ENCODE measurements around the gene YBX2.

Gene YBX2

DNA sequence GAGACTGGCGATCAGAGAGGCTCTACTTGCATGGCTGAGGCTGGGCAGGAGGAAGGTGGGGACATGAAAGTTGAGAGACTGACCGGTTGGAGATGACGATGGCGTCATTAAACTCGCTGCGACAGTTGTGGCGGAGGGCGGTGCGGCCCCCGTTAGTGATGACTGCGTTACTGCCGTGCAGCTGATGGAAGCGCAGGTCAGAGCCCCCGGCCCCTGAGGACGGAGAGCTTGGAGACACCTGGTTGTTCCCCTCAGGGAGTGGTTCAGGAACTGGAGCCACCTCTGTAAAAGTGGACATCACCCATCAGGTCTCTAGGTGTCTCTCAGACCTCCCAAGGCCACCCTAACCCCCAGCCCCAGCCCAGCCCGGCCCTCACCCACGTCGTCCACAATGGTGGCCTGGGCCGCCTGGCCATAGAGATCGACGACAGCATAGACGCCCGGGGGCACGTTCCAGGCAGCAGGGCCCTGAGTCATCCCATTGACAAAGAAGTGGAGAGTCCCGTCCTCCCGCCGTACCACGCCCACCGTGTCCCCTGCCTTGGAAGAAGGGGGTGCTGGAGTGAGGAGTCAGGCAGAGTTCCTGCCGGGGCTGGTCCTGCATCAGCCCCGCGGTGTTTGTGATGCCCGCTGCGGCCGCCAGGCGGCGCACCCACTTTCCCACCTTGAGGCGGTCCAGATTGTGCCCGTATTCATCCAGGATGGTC, 29.4 kb upstream of the YBX2 start:
- DNase-seq (ENCODE audit: low read depth in 2 of 2, low spot score in 1 of 2) = peak in 1 of 2 donors; percentile 41

DNA sequence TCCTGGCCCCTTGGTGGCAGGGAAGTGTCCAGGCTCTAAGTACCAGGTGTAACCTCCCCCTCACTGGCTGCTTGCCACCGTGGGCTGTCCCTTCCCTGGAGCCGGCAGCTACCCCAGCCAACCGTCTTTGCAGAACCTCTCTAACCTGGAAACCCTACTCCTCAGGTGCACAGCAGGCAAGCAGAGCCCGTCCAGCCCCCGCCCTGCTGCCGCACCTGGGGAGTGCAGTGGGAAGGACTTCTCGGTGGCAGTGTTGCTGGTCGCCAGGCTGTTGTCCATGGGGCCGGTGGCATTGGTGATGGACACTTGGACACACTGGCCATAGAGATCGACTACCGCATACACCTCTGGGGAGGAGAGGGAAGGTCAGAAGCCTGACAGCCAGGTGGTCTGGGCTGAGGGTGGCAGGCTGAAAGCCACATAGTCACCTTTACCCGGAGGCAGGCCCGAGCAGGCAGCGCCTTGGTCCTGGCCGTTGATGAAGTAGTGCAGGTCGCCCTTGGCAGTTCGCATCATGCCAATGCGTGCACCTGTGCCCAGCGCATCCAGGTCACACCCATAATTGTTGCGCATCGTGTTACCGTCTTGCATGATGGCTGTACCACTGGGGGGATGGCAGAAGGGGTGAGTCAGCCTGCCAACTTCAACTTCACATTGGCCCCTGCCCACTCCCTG, 28.2 kb upstream of the YBX2 start:
- DNase-seq (ENCODE audit: low read depth in 2 of 2, low spot score in 1 of 2) = no peak

DNA sequence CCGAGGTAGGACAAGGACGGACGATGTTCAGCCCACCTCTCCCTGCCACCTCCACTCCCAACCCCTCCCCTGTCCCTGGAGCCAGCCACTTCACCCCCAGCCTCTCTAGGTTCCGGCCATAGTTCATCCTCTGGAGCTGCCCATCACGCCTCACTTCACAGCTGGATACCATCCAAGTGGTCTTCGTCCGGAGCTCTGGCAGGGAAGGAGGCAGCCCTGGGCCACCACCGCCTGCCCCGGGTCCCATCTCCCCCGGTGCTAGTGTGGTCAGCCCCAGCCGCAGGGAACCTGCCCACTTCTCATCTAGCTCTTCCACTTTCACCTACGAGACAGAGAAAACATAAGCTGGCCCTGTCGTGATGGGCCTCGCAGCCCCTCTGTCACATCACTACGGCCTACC, 27.0 kb upstream of the YBX2 start:
- no peak for DNase-seq (ENCODE audit: low read depth in 2 of 2, low spot score in 1 of 2)

DNA sequence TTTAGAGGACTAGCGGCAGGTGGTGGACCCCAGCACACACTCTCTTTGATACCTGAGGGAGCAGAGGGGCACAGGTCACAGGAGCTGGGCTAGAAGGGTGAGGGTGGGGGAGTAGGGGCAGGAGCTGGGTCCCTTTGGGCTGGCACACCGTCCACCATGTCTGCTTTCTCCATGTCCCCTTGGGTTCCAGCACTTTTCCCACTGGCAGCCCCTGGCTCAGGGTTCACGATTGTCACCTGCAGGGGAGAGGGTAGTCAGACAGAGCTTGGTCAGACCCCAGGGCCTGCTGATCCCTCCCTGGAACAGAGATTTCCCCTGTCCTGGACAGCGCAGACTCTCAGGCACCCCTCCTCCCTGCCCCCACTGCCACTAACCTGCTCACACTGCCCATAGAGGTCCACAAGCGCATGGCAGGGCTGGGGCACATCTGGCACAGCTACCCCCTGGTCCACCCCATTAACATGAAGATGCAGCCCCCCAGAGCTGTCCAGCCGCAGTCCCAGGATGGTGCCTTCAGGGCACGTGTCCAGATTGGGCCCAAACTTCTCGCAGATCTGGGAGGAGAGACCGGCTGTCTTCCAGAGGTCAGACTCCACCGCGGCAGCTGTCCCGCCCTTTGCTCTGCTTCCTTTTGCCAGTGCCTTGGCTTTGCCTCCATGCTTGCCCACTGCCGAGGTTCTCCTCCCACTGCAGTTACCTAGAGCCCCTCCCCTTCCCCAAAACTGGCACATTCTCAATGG, 23.9 kb upstream of the YBX2 start:
- DNase-seq (ENCODE audit: low read depth in 2 of 2, low spot score in 1 of 2) = no peak

DNA sequence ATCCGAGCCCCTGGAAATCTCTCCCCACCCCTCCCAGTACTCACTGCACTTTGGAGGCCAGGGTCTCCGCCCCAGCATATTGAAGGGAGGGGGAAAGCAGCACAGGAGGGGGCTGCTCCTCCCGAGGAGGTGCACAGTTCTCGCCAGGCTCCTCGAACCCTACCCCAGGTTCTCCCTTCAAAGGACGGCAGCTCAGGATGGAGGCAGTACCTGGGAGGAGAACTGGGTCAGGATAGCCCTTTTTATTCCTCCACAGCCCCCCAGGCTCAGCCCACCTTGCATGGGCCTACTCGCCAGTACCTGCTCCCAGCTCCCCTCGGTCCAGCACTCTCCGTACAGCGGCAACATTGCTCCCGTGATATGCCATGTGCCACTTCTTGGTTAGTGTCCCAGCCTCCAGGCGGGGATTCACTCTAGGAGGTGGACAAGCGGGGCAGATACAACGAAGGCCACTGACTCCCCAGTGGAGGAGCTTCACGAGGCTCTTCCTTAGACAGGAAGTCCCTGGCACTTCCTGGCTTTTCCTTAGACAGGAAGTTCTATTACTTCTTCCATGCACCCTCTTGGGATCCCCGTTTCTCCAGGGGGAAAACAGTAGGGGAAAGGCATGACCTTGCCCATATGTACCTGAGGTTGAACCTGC, 22.8 kb upstream of the YBX2 start:
- DNase-seq (ENCODE audit: low read depth in 2 of 2, low spot score in 1 of 2) = no peak

DNA sequence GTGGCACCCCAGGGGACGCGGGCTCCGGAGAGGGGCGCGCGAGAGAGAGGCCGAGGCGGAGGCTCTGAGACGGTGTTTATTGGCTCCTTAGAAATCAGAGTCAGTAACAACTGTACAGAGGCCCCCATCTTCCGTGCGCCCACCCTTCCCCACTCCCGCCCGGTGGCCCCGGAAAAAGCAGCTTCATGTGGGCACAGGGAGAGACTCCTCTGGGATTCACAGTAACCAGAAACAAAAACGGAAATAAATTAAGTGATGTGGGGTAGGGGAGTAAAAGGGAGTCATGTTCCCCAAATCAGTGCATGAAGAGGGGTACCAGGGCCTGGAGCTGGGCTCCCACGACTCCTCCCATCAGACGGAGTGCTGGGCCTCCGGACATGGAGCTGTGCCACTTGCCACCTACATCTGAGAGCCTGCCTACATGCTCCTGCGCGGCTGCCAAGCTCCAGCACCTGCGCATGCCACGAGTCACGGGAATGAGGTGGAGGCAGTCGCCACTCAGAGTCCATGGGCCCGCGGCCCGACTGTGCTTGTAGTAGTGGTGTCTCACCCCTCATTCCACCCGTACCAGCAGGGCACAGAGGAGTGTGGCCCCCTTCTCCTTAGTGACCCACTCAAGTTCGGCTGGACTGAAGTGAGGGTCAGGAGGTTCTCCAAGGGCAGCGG, 21.3 kb upstream of the YBX2 start:
- no peak for DNase-seq (ENCODE audit: low read depth in 2 of 2, low spot score in 1 of 2)

DNA sequence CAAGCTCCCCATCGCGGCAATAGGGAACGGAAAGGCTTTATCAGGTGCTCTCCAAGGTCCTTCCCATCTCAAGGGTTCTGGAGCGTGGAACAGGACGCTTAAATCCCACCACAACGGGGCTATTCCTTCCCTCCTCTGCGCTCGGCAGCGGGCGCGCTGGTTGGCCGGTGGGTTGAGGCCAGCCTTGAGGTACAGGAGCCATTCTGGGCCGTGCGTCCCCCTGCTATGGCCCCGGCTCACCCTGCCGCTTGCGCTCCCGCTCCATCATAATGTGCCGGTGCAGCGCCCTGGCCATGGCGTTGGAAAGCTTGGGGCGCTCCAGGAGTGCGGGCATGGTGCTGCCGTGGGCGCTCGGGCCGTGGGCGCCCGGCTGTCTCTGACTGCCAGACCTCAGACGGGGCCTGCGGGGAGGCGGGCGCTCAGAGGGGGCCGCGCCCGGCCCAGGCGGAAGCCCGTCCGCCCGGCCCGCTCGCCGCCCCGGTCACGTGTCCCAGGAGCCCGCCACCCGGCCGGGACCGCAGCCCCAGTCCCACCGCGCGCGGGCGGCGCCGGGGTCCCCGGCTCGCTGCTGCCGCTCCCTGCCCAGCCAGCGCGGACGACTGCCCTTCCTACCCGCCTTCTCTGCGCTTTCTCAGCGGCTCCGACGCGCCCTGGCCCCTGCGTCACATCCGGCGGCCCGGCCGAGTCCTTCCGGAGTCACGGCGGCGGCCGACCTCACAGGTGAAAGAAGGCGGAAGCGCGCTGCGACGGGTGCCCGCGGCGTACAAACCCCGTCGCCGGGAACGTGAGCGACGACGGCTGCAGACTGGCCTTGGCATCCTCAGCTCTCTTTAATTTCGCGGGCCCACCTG, 20.5 kb upstream of the YBX2 start, which contains the start of gene GPS2:
Gene GPS2 (minus strand): TSS at position 642 of the 851 bp plus-strand sequence. CDS start 308 bp downstream, at position 334.
- peak; percentile 83 to 90 for DNase-seq (ENCODE audit: low read depth in 2 of 2, low spot score in 1 of 2)

DNA sequence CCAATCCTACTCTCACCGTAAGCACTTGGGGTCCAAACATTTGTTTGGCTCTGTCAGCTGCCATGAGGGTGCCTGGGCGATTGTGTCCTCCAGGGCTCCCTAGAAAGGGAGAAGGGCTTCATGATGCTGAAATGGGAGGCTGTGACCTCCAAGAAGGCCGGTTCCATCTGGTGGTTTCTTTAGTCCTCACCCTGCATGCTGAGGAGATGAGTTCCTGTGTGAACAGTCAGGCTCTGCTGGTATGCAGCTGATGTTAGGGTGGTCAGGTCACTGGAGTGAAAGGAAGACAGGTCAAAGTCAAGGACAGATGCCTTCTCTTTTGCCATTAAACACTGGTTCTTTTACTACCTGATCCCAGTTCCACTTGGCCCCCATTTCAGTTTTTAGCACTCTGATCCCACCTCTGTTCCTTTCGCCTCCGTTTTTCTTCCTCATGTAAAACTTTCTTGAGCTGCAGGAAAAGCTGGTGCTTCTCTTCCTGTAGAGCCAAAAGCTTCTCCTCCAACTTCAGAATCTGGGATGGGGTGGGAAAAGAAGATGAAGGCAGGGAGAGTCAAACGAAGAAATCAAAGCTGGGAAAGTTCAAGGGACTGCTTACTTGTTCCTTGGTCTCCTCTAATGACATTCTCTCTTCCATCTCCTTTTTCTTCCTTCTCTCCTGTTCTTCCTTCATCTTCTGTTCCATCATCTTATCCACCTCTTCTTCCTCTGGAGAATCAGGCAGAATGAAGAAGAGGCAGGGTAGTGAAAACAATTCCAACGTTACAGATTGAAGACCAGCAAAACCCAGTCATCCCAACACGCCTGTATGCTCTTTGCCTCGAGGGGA, 19.7 kb upstream of the YBX2 start:
- DNase-seq (ENCODE audit: low read depth in 2 of 2, low spot score in 1 of 2) = no peak

DNA sequence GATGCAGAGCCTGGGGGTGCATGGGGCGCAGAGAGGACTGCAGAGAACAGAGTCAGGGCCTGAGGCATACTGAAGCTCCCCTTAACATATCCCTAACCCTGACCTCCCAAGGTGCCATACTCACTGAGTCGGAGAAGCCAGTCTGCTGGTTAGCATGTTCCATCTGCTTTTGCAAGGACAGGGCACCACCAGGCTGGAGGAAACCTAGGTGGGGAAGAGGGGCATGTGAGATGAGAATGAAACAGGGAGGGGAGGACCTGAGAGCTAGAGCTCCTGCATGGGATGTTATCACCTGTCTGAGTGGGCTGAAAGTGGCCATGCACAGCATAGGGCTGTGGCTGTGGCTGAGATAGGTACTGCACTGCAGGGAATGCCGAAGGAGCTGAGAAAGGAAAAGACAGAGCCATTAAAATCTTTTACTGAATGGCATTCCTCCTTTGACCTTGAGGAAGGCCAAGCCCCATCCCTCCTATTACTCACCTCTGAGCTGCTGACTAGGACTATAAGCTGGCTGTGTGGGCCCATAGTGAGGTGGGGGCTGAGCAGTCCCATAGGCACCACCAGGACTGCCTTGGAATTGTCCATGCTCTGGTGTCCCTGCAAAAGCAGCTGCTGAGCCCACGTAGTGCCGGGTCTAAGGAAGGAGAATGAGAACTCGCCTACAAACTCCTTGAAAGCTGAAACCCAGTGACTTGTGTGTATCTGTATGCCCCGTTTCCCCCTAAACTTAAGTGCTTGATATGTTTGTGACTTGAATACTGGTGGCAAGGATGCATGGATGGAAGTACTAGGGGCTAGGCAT, 18.9 kb upstream of the YBX2 start:
- DNase-seq (ENCODE audit: low read depth in 2 of 2, low spot score in 1 of 2) = no peak

DNA sequence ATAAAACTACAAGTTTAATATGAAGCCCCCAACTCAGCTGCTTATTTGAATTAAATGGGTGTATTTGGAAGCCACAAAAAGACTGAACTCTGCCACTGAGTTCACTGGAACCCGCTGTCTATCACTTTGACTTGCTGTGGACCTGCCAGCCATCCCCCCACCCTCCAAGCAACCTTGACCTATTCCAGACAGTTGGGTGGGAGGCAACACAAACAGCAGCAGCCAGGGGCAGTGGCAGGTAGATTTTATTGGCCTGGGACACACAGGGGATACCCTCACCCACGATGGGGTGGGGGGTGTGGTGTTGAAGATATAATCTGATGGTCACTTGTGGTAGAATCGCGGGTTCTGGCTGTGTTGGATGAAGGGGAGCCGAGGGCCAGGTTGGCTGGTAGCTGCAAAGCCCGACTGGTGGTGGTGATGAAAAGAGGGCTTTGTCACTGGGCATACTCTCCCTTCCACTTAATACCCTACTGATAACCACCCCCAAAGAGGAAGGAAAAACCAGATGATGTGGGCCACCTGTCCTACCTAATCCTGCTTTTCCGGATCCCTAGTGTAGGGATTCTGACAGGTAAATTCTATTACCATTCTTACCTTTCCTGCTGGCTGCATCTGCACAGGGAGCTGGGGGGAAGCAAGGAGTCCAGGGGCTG, 18.1 kb upstream of the YBX2 start:
- no peak for DNase-seq (ENCODE audit: low read depth in 2 of 2, low spot score in 1 of 2)

- no peak for DNase-seq (ENCODE audit: low read depth in 2 of 2, low spot score in 1 of 2)
Observed at GRCh38 chr17:7311110-7311705, 16.8 kb upstream of the YBX2 start.

DNA sequence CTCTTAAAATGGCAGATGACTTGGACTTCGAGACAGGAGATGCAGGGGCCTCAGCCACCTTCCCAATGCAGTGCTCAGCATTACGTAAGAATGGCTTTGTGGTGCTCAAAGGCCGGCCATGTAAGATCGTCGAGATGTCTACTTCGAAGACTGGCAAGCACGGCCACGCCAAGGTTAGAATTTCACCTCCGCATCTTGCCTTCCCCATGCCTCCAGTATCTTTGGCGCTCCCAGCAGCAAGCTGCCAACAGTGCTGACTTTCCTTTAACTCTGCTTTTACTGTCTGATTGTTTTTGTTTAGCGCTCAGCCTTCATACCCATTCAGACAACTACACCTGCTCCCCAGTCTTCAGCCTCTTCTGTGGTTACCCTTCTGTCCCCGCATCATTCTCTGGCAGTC, 15.2 kb upstream of the YBX2 start:
- no peak for DNase-seq (ENCODE audit: low read depth in 2 of 2, low spot score in 1 of 2)

- DNase-seq (ENCODE audit: low read depth in 2 of 2, low spot score in 1 of 2) = peak; percentile 67 to 75
Observed at GRCh38 chr17:7308625-7309433, 14.4 kb upstream of the YBX2 start.

DNA sequence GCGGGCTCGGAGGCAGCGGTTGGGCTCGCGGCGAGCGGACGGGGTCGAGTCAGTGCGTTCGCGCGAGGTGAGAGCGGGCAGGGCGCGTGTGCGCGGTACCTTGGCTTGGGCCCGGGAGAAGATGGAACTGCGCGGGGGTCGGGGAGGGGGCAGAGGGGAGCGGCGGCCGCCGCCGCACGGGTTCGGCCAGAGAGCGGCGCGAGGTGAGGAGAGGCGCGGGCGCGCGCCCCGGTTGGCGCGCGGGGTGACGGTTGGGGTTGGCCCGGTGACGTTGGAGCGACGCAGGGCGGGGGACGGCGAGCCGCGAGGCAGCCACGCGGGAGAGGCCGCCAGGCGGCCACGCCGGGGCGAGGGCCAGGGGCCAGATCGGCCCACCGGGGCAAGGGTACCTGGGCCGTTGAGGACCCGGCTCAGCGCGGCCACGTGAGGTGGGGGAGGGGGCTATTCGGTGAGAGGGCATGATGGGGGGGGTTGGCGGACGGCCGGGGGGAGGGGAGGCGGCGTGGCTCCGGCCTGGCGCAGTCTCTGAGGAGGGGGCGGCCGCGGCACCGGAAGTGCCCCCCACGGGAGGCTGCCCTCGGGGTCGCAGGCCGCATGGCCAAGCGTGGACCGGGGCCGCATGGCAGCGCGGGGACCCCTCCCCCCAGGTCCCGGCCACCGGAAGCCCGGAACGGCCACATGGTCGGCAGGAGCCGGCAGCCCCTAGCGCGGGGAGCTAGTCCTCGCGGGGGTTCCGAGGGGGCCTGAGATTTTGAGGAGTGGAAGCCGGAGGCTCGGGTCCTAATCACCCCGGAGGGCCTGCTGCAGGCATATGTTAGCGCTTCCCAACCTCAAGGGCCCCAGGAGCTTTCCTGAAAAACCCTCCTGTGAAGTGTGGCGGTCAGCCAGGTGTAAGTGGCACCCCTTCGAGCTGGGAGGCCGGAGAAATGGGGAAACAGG, 13.5 kb upstream of the YBX2 start:
- no peak for DNase-seq (ENCODE audit: low read depth in 2 of 2, low spot score in 1 of 2)

DNA sequence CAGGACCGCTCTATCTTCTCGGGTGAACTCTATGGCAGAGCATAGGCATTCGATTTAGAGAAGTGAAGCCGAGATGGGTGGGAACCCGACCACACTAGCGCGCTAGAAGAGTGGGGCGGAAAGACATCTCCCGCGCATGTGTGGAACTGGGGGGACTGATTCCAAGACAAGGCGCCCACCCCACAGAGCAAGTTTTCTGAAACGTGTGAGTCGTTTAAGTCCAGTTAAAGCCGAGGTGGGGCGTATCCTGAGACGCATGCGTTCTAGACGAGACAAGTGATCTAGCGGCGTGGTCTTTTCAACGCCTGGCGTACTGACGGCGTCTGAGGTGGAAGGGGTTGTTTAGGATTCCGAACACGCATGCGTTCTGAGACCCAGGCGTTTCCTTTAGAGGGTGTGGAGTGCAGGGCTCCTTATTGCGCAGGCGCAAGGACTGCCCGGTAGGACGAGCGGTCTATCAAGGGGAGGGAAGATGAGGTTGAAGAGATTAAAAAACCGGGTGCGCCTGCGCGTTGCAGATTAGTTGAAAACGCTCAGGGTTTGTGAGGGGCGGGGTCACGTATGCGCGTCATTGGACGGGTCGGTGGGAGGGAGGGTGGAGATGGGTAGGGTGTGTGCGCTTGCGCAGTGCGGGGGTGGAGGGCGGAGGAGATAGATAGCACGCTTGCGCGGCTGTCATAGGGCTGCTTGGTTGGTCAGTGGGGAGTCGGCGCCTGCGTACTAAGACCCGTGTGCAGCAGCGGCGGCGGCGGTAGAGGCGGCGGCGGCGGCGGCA, 12.7 kb upstream of the YBX2 start, which contains the start of gene EIF5A:
Gene EIF5A (plus strand): TSS at position 718 of the 775 bp plus-strand sequence. CDS start 2,008 bp downstream, outside the sequence.
- DNase-seq (ENCODE audit: low read depth in 2 of 2, low spot score in 1 of 2) = peak; percentile 100

All from stimulated activated CD8-positive, alpha-beta memory T cell treated with anti-CD3 and anti-CD28 coated beads, Interleukin-4, amount 100 ng/mL, for 1 hour (primary cell).